Fibroblast of skin of left biceps (primary cell): ENCODE data around the gene RAP1GAP2.

Experiments
- DNase-seq, 2 experiments: peaks; one replicate each; pipeline ENCODE4 v3.0.0-alpha.2; 2013; ENCODE audit warnings: low read depth in 2 of 2

RAP1GAP2 gene

DNA sequence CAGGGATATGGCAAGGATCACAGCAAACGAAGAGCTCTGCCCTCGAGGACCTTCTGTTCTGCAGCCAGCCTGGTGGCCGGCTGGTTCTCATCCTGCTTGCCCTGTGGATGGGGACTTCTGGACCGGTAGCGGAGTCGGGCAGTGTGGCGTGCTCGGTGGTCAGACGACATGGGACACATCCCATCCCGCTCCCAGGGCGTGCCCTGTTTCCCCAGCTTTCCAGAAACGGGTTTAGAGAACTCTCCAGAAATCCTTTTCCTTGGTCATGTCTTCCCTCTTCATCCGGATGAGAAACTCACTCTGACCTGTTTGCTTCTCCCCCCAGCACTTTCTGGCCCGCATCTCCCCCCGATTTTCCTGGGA, 151.3 kb downstream of the RAP1GAP2 start:
- no peak for DNase-seq

DNA sequence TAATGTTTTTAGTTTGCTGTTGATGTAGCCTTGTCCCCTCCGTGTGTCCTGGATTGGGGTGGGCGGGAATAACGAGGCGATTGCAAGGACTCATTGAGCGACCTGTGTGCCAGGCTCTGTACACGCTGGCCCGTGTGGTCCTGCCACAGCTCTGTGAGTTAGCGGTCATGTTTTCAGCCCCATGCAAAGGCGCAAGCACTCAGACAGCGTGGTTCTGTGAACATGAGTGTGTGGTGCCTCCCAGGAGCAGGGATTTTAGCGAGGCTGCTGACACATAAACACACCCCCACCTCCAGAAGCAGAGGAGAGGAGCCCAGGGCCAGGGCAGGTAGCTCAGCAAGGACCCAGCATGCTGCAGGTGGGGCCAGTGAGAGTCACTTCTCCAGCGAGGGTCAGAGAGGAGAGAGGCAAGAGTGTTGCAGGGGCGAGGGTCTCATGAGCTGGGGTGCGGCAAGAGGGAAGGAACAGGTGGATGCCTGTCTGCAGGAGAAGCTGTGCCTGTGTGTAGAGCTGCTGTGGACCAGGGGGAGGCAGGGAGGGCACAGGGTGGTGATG, 151.8 kb downstream of the RAP1GAP2 start:
- DNase-seq, result no peak

DNA sequence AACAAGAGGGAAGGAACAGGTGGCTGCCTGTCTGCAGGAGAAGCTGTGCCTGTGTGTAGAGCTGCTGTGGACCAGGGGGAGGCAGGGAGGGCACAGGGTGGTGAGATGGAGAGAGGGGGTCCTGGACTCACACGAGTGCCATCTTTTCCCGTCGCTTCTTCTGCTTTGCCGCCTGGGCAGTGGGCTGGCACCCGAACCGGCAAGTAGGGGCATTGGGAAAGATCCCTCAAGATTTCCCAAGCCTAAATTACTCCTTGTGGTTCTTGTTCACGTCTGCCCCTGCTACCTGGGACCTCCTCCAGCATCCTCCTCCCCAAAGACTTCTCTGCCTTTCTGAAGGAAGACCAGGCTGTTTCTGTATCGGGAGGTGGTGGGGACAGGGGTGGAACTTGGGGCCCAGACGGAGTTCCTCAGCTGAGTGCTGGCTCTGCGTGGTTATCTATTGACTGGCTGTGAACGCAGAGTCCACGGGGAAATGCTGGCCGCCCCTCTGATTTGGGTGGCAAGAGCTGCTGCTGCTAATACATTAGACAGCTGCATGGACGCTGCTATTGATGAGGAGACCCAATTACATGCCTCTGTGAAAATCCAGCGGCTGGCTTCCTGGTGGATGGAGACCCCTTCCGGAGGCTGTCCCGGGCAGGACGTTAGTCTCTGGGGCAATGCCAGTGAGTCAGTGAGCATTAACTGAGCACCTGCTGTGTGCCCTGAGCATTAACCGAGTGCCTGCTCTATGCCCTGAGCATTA, 152.7 kb downstream of the RAP1GAP2 start:
- no peak for DNase-seq

DNA sequence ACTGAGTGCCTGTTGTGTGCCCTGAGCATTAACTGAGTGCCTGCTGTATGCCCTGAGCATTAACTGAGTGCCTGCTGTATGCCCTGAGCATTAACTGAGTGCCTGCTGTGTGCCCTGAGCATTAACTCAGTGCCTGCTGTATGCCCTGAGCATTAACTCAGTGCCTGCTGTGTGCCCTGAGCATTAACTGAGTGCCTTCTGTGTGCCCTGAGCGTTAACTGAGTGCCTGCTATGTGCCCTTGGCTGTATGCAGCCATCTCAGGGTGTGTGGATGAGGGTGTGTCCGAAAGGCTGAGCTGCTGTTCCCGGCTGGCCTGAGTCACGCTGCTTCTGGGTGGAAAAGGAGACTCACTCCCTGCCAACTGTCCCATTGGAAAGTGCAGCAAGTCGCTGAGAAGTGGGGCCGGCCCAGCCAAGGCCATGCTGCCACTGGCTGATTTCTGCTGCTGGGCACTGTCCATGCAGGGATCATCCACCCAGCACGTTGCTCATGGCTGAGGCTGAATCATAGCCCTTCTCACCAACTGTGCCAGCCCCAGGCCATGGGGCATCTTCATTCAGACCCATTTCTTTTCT, 153.3 kb downstream of the RAP1GAP2 start:
- no peak for DNase-seq

DNA sequence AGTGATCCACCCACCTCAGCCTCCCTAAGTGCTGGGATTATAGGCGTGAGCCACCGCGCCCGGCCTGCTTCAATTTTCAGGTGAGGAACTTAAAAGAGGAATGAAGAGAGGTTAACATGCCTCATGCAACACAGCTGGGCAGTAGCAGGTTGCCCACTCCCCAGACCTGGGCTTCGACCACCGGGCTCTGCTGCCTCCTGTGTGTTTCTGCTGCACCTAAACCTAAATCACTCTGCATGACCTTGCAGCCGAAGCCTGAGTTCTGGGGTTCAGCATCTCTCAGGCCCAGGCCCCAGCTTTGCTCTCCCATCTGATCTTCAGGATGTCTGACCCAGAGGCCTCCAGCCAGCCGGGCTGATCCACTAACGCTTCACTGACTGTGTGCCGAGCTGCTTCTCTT, 154.6 kb downstream of the RAP1GAP2 start:
- no peak for DNase-seq

DNA sequence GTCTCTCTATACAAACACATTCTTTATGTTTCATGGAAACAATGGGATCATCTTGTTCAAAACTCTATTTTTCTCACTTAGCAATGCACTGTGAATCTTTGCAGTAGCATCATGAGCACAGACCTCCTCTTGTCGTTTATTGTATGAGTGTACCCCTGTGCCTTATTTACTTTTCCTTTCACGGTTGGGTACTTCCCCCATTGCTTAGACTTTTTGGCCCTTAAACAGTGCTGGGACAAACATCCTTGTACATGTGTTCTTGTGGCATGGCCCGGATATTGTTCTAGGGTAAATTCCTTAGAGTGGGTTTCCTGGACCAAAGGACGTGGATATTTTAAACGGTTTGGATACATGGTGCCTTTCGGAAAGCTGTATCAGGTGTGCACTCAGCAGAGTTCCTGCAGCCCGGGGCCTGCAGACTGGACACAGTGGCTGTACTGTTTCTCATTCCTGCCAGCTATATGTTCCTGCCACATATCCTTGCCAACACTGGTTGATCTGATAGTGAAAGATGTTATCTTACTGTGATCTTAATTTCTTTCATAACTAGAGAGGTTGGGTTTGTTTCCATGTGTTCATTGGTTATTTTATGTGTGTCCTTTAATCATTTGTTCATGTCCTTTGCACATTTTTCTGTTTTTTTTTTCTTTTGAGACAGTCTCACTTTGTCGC, 156.1 kb downstream of the RAP1GAP2 start:
- DNase-seq, result no peak

DNA sequence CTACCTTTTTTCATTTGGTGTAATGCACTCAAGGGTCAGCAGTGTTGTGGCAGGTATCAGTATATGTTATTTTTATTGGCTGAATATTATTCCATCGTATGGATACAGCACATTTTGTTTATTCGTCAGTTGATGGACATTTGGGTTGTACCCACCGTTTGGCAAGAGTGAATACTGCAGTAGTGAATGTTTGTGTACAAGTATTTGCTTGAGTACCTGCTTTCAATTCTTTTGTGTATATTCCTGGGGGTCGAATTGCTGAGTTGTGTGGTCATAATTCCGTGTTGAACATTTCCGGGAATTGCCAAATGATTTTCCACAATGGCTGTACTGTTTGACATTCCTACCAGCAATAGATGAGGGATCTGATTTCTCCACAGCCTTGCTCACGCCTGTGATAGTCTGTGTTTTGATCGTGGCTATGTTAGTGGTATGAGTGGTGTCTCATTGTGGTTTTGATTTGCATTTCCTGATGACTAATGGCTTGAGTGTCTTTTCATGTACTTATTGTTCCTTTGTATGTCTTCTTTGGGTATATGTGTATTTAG, 158.7 kb downstream of the RAP1GAP2 start:
- peak; percentile 74 to 76 for DNase-seq

DNA sequence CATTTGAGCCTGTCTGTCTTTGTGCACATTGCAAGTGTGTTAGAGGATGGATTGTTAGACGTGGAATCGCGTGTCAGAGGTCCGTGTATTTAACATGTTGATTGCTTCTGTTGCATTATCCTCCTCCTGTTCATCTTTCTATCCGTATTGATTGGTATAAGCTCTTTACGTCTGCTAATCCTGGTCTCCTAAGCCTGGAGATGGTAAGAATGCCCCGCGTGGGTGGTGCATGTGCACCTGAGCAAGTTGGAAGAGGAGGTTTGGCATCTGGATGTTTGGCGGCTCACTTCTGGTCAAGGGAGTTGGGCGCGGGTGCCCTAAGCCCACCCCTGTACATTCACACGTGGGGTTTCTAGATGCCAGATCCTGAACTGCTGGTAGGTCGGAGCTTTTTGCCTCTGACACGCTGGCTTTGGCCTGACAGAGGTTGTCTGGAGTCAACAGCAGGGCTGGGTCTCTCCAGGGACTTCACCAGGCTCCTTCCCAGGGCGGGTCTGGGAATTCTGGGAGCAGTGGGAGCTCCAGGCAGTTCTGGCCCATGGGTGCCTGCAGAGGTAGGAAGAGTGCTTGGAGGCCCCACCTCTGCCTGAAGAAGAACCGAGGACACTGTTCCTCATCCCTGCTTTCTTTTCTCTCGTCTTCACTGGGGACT, 159.8 kb downstream of the RAP1GAP2 start:
- no peak for DNase-seq

DNA sequence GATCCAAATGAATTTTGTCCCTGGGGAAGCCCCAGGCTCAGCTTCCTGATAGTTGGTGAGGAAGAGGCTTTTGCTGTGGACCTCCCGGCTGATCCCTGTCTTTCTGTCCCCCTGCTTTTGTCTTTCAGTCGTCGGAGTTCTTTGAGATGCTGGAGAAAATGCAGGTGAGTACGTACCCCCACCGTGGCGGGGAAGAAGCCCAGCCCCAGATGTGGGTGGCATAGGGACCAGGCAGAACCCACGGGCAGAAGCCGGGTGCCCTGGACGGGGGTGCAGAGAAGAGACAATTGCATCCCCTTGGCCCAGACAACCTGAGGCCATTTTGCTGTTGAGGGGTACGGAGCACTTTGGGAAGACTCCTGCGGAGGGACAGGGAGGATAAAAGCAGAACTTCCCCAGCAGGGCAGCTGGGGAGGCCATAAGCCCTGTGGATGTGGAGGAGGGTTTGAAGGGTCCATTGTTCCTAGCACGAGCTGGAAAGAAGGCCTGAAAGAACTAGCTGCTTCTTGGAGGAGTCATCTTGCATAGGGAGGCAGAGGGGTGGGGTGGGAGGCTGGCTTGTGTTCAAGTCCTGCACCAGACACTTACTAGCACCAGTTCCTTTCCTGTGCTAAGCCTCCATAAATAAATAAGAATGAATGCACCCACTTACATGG, 161.5 kb downstream of the RAP1GAP2 start:
- no peak for DNase-seq

DNA sequence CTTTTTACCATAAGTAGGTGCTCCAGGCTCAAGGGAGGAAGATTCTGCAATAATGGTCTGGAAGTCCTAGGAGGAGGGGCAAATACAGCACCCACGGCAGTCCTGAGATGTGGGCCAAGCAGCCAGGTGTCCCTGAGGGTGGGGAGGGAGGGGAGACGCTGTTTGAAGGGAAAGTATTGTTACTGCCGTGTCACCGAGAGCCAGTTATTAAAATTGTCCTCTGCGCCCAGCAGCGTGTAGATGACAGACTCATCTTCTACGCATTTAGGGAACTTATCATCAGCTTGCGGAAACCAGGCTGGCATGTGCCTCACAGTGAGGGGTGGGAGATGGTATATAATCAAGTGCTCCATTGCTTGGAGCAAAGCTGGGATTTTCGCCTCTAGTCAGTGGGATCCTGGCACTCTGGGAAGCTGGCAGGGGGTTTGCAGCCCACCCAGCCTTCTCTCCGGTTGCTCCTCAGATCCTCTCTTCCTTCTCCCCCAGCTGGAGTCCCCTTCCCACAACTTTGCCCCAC, 162.5 kb downstream of the RAP1GAP2 start:
- DNase-seq, result no peak

DNA sequence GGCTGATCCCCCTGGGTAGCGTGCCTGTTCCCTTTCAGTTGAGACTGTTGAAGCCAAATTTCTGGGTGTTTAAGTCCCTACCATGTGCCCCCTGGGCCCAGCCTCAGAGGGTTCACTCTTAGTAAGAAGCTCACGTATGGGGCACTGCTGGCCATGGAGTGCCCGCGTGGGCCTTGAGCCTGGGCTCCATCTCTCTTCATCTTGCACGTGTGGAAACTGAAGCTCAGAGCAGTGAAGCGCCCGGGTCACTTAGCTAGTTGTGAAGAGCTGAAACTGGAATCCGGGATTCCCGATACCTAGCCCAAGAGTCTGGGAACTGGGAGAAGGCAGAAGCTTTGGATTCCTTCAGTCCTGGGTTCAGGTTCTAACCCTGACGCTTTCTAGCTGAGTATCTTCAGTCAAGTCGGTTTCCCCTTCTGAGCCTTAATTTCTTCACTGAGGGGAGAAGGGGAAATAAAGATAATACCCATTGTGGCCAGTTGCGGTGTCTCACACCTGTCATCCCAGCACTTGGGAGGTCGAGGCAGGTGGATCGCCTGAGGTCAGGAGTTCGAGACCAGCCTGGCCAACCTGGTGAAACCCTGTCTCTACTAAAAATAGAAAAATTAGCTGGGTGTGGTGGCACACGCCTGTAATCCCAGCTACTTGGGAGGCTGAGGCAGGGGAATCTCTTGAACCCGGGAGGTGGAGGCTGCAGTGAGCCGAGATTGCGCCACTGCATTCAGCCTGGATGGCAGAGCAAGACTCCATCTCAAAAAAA, 163.3 kb downstream of the RAP1GAP2 start:
- no peak for DNase-seq

DNA sequence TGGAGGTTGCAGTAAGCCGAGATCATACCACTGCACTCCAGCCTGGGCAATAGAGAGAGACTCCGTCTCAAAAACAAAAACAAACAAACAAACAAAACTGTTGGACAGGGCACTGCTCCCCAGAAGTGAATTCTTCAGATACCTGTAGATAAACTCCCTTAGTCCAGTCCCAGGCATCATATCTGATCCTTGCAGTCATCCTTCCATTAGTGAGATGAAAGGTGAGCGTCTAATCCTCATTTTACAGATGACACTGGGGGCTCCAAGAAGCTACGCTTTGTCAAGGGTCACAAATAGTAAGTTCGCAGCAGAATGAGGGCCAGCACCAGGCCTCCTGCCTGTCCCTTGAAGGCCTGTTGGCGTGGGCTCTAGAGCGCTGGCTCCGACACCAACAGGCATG, 165.2 kb downstream of the RAP1GAP2 start:
- no peak for DNase-seq

DNA sequence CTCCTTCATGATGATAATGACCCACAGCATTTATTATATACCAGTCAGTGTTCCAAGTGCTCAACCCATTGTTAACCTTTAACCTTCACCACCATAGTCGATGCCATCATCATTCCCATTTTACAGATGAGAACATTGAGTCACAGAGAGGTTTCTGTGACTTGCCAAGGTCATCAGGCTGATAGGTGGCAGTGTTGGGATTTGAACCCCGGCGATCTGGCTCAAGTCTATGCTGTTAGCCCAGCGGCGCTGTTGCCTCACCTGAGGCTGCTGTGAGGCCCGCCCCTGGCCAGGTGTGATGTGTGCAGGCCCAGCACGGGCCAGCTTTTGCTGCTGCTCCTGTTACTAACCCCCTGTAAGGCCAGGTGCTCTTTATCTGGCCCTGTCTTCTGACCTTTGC, 166.0 kb downstream of the RAP1GAP2 start:
- DNase-seq, result no peak

DNA sequence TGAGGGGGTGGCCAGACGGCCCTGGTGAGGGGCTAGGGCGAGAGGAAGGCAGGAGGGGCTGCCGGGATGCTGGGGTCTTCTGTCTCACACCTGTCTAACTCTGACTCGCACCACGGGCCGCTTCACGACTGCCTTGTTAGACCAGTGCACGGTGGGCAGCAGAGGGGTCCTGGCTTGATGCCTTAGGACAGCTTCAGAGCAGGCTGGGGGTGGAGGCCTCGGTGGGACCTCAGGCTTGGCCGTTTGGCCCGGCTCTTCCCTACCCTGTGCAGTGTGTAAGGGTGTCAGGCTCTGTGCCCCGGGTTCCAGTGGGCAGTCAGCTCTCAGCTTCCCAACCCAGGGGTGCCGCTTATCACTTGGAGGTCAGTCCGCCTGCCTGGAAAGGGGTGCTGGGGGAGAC, 166.5 kb downstream of the RAP1GAP2 start:
- no peak for DNase-seq

DNA sequence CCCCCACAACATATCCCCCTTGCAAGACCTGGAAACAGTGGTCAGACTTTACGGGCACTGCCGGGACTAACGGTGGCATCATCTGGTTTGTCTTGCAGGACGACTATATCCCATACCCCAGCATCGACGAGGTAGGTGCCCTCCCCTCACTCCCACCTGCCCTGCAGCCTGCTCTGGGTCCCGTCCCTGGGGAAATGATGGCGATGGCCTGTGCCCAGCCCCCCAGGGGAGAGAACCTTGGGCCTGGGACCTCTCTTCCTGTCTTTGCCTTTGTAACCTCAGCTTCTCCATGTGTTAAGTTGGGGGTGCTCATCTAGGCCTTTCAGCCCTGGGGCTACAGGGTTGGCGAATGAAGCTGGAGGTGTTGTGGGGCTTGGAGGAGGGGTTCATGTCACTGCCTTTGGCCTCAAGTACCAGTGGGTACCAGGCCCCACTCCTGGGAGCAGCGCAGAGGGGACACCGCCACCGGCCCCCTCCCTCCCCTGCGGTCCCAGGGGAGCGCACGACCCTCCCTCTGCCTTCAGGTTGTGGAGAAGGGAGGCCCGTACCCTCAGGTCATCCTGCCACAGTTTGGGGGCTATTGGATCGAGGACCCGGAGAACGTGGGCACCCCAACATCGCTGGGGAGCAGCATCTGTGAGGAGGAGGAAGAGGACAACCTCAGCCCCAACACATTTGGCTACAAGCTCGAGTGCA, 167.2 kb downstream of the RAP1GAP2 start:
- DNase-seq, result no peak

DNA sequence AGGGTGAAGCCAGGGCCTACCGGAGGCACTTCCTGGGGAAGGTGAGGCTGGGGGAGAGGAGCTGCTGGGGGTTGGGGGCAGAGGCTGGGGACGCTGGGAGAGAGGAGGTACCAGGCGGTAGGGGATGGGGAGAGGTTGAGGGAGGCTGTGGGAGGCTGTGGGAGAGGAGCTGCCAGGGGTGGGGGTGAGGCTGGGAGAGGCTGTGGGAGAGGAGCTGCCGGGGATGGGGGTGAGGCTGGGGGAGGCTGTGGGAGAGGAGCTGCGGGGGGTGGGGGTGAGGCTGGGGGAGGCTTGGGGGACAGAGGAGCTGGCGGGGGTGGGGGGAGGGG, 167.8 kb downstream of the RAP1GAP2 start:
- no peak for DNase-seq

DNA sequence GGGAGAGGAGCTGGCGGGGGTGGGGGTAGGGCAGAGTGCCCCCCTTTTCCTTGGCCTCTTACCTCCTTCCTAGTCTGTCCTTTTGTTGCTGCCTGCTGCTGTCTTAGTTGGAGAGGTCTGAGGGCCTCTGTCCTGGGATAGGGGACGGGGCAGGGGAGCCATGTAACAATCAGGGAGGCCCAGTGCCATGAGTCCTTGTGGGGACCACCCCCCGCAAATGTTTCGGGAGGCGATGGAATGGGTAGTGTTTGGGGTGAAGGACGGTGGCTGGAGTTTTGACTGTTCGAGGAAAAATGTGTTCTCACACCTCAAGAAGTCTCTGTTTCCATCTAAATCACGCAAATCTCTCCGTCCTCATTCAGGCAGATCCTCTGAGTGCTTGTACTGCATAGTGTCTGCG, 168.1 kb downstream of the RAP1GAP2 start:
- DNase-seq, result no peak

DNA sequence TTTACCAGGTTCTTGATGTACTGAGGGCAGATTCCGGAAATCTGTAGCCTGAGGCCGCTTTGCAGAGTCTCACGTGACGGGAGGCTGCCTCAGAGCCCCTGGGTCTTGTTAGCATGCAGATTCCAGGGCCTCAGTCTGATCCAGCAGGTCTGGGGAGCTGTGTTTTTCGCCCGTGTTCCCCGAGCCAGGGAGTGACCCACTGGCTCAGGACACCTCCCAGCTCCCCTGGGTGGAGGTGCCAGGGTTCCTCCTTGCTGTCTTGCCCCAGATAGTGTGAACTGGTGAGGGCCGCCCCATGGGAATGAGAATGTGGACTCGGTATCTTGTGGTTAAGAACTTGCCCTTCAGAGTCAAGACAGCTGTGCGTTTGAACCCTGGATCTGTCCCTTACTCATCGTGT, 168.6 kb downstream of the RAP1GAP2 start:
- no peak for DNase-seq

DNA sequence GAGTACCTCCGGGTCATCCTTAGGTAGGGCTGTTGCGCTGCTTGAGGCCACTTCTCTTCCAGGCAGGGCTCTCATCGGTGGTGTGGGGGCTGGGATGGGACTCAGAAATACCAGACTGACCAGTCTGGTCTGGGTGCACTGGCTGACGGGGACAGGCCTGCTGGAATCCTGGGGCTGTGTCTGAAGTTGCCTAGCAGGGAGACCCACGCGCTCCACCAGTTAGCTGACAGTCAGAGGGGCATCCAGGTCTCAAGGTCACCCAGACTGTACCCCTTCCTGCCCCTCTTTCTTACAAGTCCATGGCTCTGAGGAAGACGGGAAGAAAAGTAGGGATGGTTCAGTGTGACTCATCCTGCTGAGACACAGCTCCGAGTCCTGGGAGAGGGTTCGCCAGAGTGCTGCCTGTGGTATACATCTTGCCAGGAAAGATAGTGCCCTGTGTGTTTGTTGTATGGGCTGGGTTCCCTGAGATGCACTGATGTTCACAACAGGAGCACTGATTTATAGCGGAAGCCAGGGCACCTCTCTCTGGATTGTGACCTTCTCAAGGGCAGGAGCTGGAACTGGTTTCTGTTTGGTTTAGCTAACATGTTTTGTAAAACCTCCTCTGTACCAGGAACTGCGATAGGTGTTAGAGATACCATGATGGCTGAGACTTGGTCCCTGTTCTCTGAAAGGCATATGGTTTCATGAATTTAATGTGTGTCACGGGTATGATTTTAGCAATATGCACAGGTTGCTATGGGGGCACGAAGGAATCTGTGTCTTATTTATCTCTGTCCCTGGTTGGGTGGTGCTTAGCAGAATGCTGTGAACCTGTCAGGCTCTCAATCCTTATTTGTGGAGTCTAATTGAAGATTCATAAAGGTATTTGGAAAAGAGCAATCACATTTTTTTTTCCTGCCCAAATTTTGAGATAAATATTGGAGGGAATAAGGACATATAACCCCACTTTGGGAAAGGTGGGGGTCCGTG, 169.7 kb downstream of the RAP1GAP2 start:
- DNase-seq, result no peak
